HEK293T (cell line): ENCODE data around the gene CACHD1.

ENCODE experiments used
- ARNT ChIP-seq: fragments of 450-650 bp; IDR thresholded peaks from 2 replicates; pipeline ENCODE4 v1.6.1; 2017; ENCODE audit warnings: mild to moderate bottlenecking
- BHLHE40 ChIP-seq: fragments of 450-650 bp; IDR thresholded peaks from 2 replicates; pipeline ENCODE4 v1.6.1; 2016; ENCODE audit warnings: mild to moderate bottlenecking, moderate library complexity, borderline replicate concordance
- FOXA1 ChIP-seq: fragments of 450-650 bp; IDR thresholded peaks from 2 replicates; pipeline ENCODE4 v1.6.1; 2016; ENCODE audit warnings: mild to moderate bottlenecking
- FOXK2 ChIP-seq: fragments of 450-650 bp; IDR thresholded peaks from 2 replicates; pipeline ENCODE4 v1.6.1; 2016; ENCODE audit warnings: mild to moderate bottlenecking
- FOXM1 ChIP-seq: fragments of 450-650 bp; IDR thresholded peaks from 2 replicates; pipeline ENCODE4 v1.6.1; 2017; ENCODE audit warnings: mild to moderate bottlenecking, borderline replicate concordance
- HDGF ChIP-seq: fragments of 450-650 bp; IDR thresholded peaks from 2 replicates; pipeline ENCODE4 v1.6.1; 2017; ENCODE audit warnings: antibody characterized with exemption, borderline replicate concordance
- L3MBTL2 ChIP-seq: fragments of 450-650 bp; conservative IDR thresholded peaks from 2 replicates; pipeline ENCODE4 v1.6.1; 2016; ENCODE audit warnings: mild to moderate bottlenecking
- LEF1 ChIP-seq: fragments of 450-650 bp; IDR thresholded peaks from 2 replicates; pipeline ENCODE4 v1.6.1; 2017; ENCODE audit warnings: mild to moderate bottlenecking, borderline replicate concordance
- NFRKB ChIP-seq: fragments of 450-650 bp; IDR thresholded peaks from 2 replicates; pipeline ENCODE4 v1.6.1; 2016; ENCODE audit warnings: mild to moderate bottlenecking, moderate library complexity
- SP1 ChIP-seq: fragments of 450-650 bp; IDR thresholded peaks from 2 replicates; pipeline ENCODE4 v1.6.1; 2017
- SUZ12 ChIP-seq: fragments of 450-650 bp; IDR thresholded peaks from 2 replicates; pipeline ENCODE4 v1.6.1; 2016; ENCODE audit warnings: mild to moderate bottlenecking
- ZNF384 ChIP-seq: fragments of 450-650 bp; IDR thresholded peaks from 2 replicates; pipeline ENCODE4 v1.6.1; 2016

GRCh38 chr1:64581135-64581842, 111.4 kb downstream of the CACHD1 start:
- TF ChIP-seq NFRKB (no peak), SP1 (no peak), L3MBTL2 (no peak), FOXA1 (no peak), FOXK2 (no peak), BHLHE40 (no peak), HDGF (no peak), FOXM1 (no peak), SUZ12 (no peak), ZNF384 (no peak), ARNT (no peak), LEF1 (no peak)
